BE2C (cell line): ENCODE results near the gene ERLIN1.

Experiments used
- DNase-seq: peaks from one replicate; pipeline ENCODE4 v3.0.0-alpha.2; 2020
- H3K27me3 ChIP-seq: fragments of 250-450 bp; sonication (Bioruptor Pico); 2 replicates; pipeline ENCODE4 v1.5.1; 2020; ENCODE audit warnings: mild to moderate bottlenecking
- H3K36me3 ChIP-seq: fragments of 250-450 bp; sonication (Bioruptor Pico); 2 replicates; pipeline ENCODE4 v1.5.1; 2020; ENCODE audit warnings: mild to moderate bottlenecking
- H3K4me1 ChIP-seq: fragments of 250-450 bp; sonication (Bioruptor Pico); 2 replicates; pipeline ENCODE4 v1.5.1; 2020
- H3K4me3 ChIP-seq: 2 replicates; pipeline ENCODE4 v1.5.1; 2011; ENCODE audit warnings: low read depth, low read length
- H3K9me3 ChIP-seq: fragments of 250-450 bp; sonication (Bioruptor Pico); 2 replicates; pipeline ENCODE4 v1.5.1; 2020
- CTCF ChIP-seq: IDR thresholded peaks from 2 replicates; pipeline ENCODE4 v1.5.1; 2012; ENCODE audit warnings: mild to moderate bottlenecking, low read depth, low read length

ERLIN1 gene

GRCh38 chr10:100186253-100187212 is 704 bp upstream of the ERLIN1 start:
- peak overlapping the region; percentile 78 for H3K4me3 ChIP-seq
- peak; percentile 26 for DNase-seq
- H3K36me3 ChIP-seq, result peaks cover 21% of the 10 kb centered on the region
- H3K4me1 ChIP-seq, result no peaks in the 10 kb centered on the region
- no peak for TF ChIP-seq CTCF
- H3K9me3 ChIP-seq, result no peaks in the 10 kb centered on the region
- no peaks in the 10 kb centered on the region for H3K27me3 ChIP-seq

GRCh38 chr10:100184840-100185239 is 989 bp downstream of the ERLIN1 start:
- H3K4me1 ChIP-seq, result no peaks in the 10 kb centered on the region
- peaks cover 7% of the 10 kb centered on the region; the same call in 1 of the 2 replicates for H3K36me3 ChIP-seq
- peak; percentile 20 for DNase-seq
- H3K9me3 ChIP-seq, result no peaks in the 10 kb centered on the region
- no peaks in the 10 kb centered on the region for H3K27me3 ChIP-seq
- H3K4me3 ChIP-seq, result peak overlapping the region; percentile 78
- TF ChIP-seq CTCF, result no peak

- H3K4me1 ChIP-seq, result no peaks in the 10 kb centered on the region
- H3K36me3 ChIP-seq, result peaks cover 7% of the 10 kb centered on the region; the same call in 1 of the 2 replicates
- H3K9me3 ChIP-seq, result no peaks in the 10 kb centered on the region
- TF ChIP-seq CTCF, result no peak
- DNase-seq, result no peak
- H3K4me3 ChIP-seq, result peak overlapping the region; percentile 78
- H3K27me3 ChIP-seq, result no peaks in the 10 kb centered on the region
Observed at GRCh38 chr10:100184426-100184825, 1.4 kb downstream of the ERLIN1 start.

- Histone ChIP-seq H3K4me1 (no peaks in the 10 kb centered on the region), H3K9me3 (no peaks in the 10 kb centered on the region), H3K36me3 (no peaks in the 10 kb centered on the region; the same call in 1 of the 2 replicates), H3K4me3 (no peak overlapping the region), H3K27me3 (no peaks in the 10 kb centered on the region)
- no peak for TF ChIP-seq CTCF
- no peak for DNase-seq
Observed at GRCh38 chr10:100183481-100183880, 2.3 kb downstream of the ERLIN1 start.

GRCh38 chr10:100182908-100183307 is 2.9 kb downstream of the ERLIN1 start:
- H3K4me1 ChIP-seq, result no peaks in the 10 kb centered on the region
- no peak for TF ChIP-seq CTCF
- DNase-seq, result no peak
- H3K27me3 ChIP-seq, result no peaks in the 10 kb centered on the region
- no peaks in the 10 kb centered on the region for H3K9me3 ChIP-seq
- H3K36me3 ChIP-seq, result no peaks in the 10 kb centered on the region; the same call in 1 of the 2 replicates
- no peak overlapping the region for H3K4me3 ChIP-seq

- no peak for DNase-seq
- H3K36me3 ChIP-seq, result no peaks in the 10 kb centered on the region; the same call in 1 of the 2 replicates
- H3K9me3 ChIP-seq, result no peaks in the 10 kb centered on the region
- no peaks in the 10 kb centered on the region for H3K27me3 ChIP-seq
- no peaks in the 10 kb centered on the region for H3K4me1 ChIP-seq
- TF ChIP-seq CTCF, result no peak
- no peak overlapping the region for H3K4me3 ChIP-seq
Observed at GRCh38 chr10:100182281-100182680, 3.5 kb downstream of the ERLIN1 start.
